GM18867 (cell line): ENCODE data around the gene SLC38A11.
"Not testable (repeated sequence)": the region's sequence is repeated elsewhere in the genome, so short reads cannot be mapped to it uniquely, and the experiment has no call there.

ENCODE experiments used
- ATAC-seq: cut with Tn5 transposase; IDR thresholded peaks from one replicate; pipeline ENCODE4 v1.9.1; 2021; ENCODE audit warnings: mild to moderate bottlenecking, moderate library complexity; ENCODE audit not compliant: unreplicated experiment

Gene SLC38A11

GRCh38 chr2:164881524-164881923 is 73.8 kb downstream of the SLC38A11 start:
- no peak for ATAC-seq

GRCh38 chr2:164879901-164880535 is 75.3 kb downstream of the SLC38A11 start:
- no peak for ATAC-seq

GRCh38 chr2:164877927-164878326 is 77.4 kb downstream of the SLC38A11 start:
- no peak for ATAC-seq

- no peak for ATAC-seq
Observed at GRCh38 chr2:164877169-164877568, 78.2 kb downstream of the SLC38A11 start.

GRCh38 chr2:164875334-164876205 is 79.8 kb downstream of the SLC38A11 start:
- ATAC-seq, result no peak

- no peak for ATAC-seq
Observed at GRCh38 chr2:164873210-164873908, 82.0 kb downstream of the SLC38A11 start.

- ATAC-seq, result no peak
Observed at GRCh38 chr2:164871404-164871803, 83.9 kb downstream of the SLC38A11 start.

GRCh38 chr2:164869420-164869772 is 85.9 kb downstream of the SLC38A11 start:
- no peak for ATAC-seq

GRCh38 chr2:164868563-164869419 is 86.5 kb downstream of the SLC38A11 start:
- ATAC-seq, result no peak

- ATAC-seq, result no peak
Observed at GRCh38 chr2:164867779-164868397, 87.4 kb downstream of the SLC38A11 start.

- not testable (repeated sequence) for ATAC-seq
Observed at GRCh38 chr2:164866381-164866780, 88.9 kb downstream of the SLC38A11 start.

GRCh38 chr2:164860694-164861042 is 94.7 kb downstream of the SLC38A11 start:
- no peak for ATAC-seq

GRCh38 chr2:164859906-164860693 is 95.2 kb downstream of the SLC38A11 start:
- ATAC-seq, result not testable (repeated sequence)

- ATAC-seq, result no peak
Observed at GRCh38 chr2:164859251-164859818, 96.0 kb downstream of the SLC38A11 start.

GRCh38 chr2:164852086-164852485 is 103.2 kb downstream of the SLC38A11 start:
- no peak for ATAC-seq

- ATAC-seq, result no peak
Observed at GRCh38 chr2:164850235-164850634, 105.1 kb downstream of the SLC38A11 start.

- no peak for ATAC-seq
Observed at GRCh38 chr2:164849506-164849905, 105.8 kb downstream of the SLC38A11 start.

GRCh38 chr2:164847981-164848741 is 107.2 kb downstream of the SLC38A11 start:
- ATAC-seq, result no peak

- no peak for ATAC-seq
Observed at GRCh38 chr2:164847291-164847690, 108.0 kb downstream of the SLC38A11 start.
